H1 (cell line): ENCODE results near the gene CASP12. TPM values are rescaled to one million over a fixed set of nuclear protein-coding genes. Genes with fewer than 3 reads are reported as not detected.

ENCODE experiments used
- CTCF ChIA-PET: fragments of 300-600 bp; sonication (Branson Sonifier 250); formaldehyde crosslinking; loops from one replicate; lab custom pipeline; 2021; ENCODE audit not compliant: partially characterized antibody; lab: Charles Lee
- POLR2A ChIA-PET: fragments of 300-600 bp; sonication (Branson Sonifier 250); formaldehyde crosslinking; loops from one replicate; lab custom pipeline; 2021; ENCODE audit warnings: inconsistent platforms; ENCODE audit not compliant: partially characterized antibody; lab: Charles Lee
- DNase-seq, 2 experiments: peaks; one replicate each; pipeline versions ENCODE4 v3.0.0 to v3.0.0-alpha.2; 2010 to 2022; ENCODE audit warnings: low spot score in 2 of 2, low read depth in 1 of 2, mixed read lengths in 1 of 2
- FAIRE-seq: peaks from 2 replicates; lab custom pipeline; 2011; peaks lifted over from hg19 to GRCh38; lab: Jason Lieb, UNC
- H2AFZ ChIP-seq: 2 replicates; pipeline ENCODE4 v1.8.1; 2012; ENCODE audit warnings: low read length, inconsistent platforms
- H2AK5ac ChIP-seq: 2 replicates; pipeline ENCODE4 v1.6.1; 2013; ENCODE audit warnings: low read depth, low read length
- H2BK120ac ChIP-seq: replicated peaks from 2 replicates; pipeline ENCODE3; 2013; ENCODE audit warnings: low read depth, low read length, inconsistent platforms
- H2BK12ac ChIP-seq: 2 replicates; pipeline ENCODE4 v1.6.1; 2013; ENCODE audit warnings: low read depth, low read length
- H2BK15ac ChIP-seq: 2 replicates; pipeline ENCODE4 v1.6.1; 2013; ENCODE audit warnings: low read length
- H2BK20ac ChIP-seq: 2 replicates; pipeline ENCODE4 v1.6.1; 2013; ENCODE audit warnings: low read length
- H2BK5ac ChIP-seq: 2 replicates; pipeline ENCODE4 v1.6.1; 2013; ENCODE audit warnings: low read depth, low read length
- H3K14ac ChIP-seq: 2 replicates; pipeline ENCODE4 v1.6.1; 2013; ENCODE audit warnings: inconsistent platforms; ENCODE audit not compliant: insufficient read length
- H3K18ac ChIP-seq: 2 replicates; pipeline ENCODE4 v1.6.1; 2013; ENCODE audit warnings: low read length; ENCODE audit errors: extremely low read depth
- H3K23ac ChIP-seq: 2 replicates; pipeline ENCODE4 v1.6.1; 2013; ENCODE audit warnings: inconsistent platforms; ENCODE audit not compliant: insufficient read length
- H3K23me2 ChIP-seq: 2 replicates; pipeline ENCODE4 v1.6.1; 2013; ENCODE audit warnings: low read depth, low read length
- H3K27ac ChIP-seq: 2 replicates; pipeline ENCODE4 v1.6.1; 2011; ENCODE audit warnings: low read depth, low read length, inconsistent platforms
- H3K27me3 ChIP-seq, 4 experiments: replicated peaks in 1 of 4; 1 replicate in 1 of 4; 2 replicates in 3 of 4; pipeline versions ENCODE4 v1.6.1 to v1.8.1; 2011 to 2013; ENCODE audit warnings: low read length in 3 of 4, mild to moderate bottlenecking in 3 of 4, inconsistent platforms in 2 of 4, mixed read lengths in 2 of 4, moderate library complexity in 1 of 4; ENCODE audit not compliant: control insufficient read depth in 3 of 4, insufficient read depth in 3 of 4; ENCODE audit errors: extremely low read depth in 1 of 4
- H3K36me3 ChIP-seq, 4 experiments: 2 replicates each; pipeline versions ENCODE4 v1.6.1 to v1.8.1; 2011 to 2013; ENCODE audit warnings: mild to moderate bottlenecking in 4 of 4, low read length in 3 of 4, moderate library complexity in 2 of 4, control low read depth in 1 of 4, inconsistent platforms in 1 of 4; ENCODE audit not compliant: insufficient read depth in 4 of 4, control insufficient read depth in 2 of 4
- H3K4ac ChIP-seq: replicated peaks from 2 replicates; pipeline ENCODE3; 2013; ENCODE audit warnings: low read length, low read depth, mixed read lengths, inconsistent platforms; ENCODE audit not compliant: insufficient read length
- H3K4me1 ChIP-seq, 4 experiments: replicated peaks in 1 of 4; 1 replicate in 1 of 4; 2 replicates in 3 of 4; pipeline versions ENCODE4 v1.6.1 to v1.8.1; 2011 to 2013; ENCODE audit warnings: low read length in 3 of 4, inconsistent platforms in 2 of 4, mixed read lengths in 1 of 4; ENCODE audit not compliant: insufficient read depth in 4 of 4, control insufficient read depth in 3 of 4
- H3K4me2 ChIP-seq, 2 experiments: 2 replicates each; pipeline versions ENCODE4 v1.6.1 to v1.8.1; 2011 to 2013; ENCODE audit warnings: low read depth in 2 of 2, low read length in 2 of 2, control low read depth in 1 of 2, inconsistent platforms in 1 of 2, mild to moderate bottlenecking in 1 of 2; ENCODE audit not compliant: insufficient read depth in 1 of 2
- H3K4me3 ChIP-seq, 4 experiments: fragments of 200-600, 300-600 bp in 1 of 4; sonication (generic), shearing (Covaris generic), sonication (Bioruptor Twin) in 1 of 4; 2 replicates each; pipeline versions ENCODE4 v1.5.1 to v1.8.1; 2011 to 2016; ENCODE audit warnings: low read length in 4 of 4, low read depth in 3 of 4, control low read depth in 2 of 4, inconsistent platforms in 2 of 4, mild to moderate bottlenecking in 2 of 4, mixed read lengths in 1 of 4, moderate library complexity in 1 of 4; ENCODE audit not compliant: insufficient read depth in 2 of 4; ENCODE audit errors: extremely low read depth in 1 of 4
- H3K56ac ChIP-seq: replicated peaks from 2 replicates; pipeline ENCODE3; 2013; ENCODE audit warnings: low read depth, mild to moderate bottlenecking, mixed read lengths, low read length, inconsistent platforms; ENCODE audit not compliant: insufficient read length
- H3K79me1 ChIP-seq: 2 replicates; pipeline ENCODE4 v1.6.1; 2013; ENCODE audit warnings: low read depth, low read length, control low read depth
- H3K79me2 ChIP-seq, 2 experiments: 2 replicates each; pipeline versions ENCODE4 v1.6.1 to v1.8.1; 2012 to 2013; ENCODE audit warnings: low read length in 2 of 2, mild to moderate bottlenecking in 2 of 2, inconsistent platforms in 1 of 2; ENCODE audit not compliant: insufficient read depth in 2 of 2, control insufficient read depth in 1 of 2
- H3K9ac ChIP-seq, 4 experiments: replicated peaks in 1 of 4; 1 replicate in 1 of 4; 2 replicates in 3 of 4; pipeline versions ENCODE4 v1.6.1 to v1.8.1; 2011 to 2013; ENCODE audit warnings: low read depth in 3 of 4, low read length in 3 of 4, control low read depth in 2 of 4, mild to moderate bottlenecking in 2 of 4, moderate library complexity in 2 of 4, inconsistent platforms in 1 of 4; ENCODE audit errors: extremely low read depth in 1 of 4
- H3K9me3 ChIP-seq, 2 experiments: 2 replicates each; pipeline versions ENCODE4 v1.6.1 to v1.8.1; 2012 to 2013; ENCODE audit warnings: mild to moderate bottlenecking in 2 of 2, moderate library complexity in 2 of 2, control low read depth in 1 of 2, inconsistent platforms in 1 of 2, low read depth in 1 of 2, low read length in 1 of 2, mixed read lengths in 1 of 2; ENCODE audit not compliant: insufficient read depth in 2 of 2
- H4K20me1 ChIP-seq, 2 experiments: replicated peaks in 1 of 2; 2 replicates each; pipeline versions ENCODE3 to v1.8.1; 2011 to 2013; ENCODE audit warnings: inconsistent platforms in 2 of 2, low read length in 2 of 2, mild to moderate bottlenecking in 1 of 2; ENCODE audit not compliant: insufficient read depth in 2 of 2, control insufficient read depth in 1 of 2
- H4K5ac ChIP-seq: 2 replicates; pipeline ENCODE4 v1.6.1; 2013; ENCODE audit warnings: low read length, low read depth, mixed read lengths, inconsistent platforms; ENCODE audit not compliant: insufficient read length
- H4K8ac ChIP-seq: 2 replicates; pipeline ENCODE4 v1.8.0; 2013; ENCODE audit warnings: mild to moderate bottlenecking, moderate library complexity, low read length, inconsistent platforms; ENCODE audit not compliant: insufficient read depth; ENCODE audit errors: extremely low read depth
- H4K91ac ChIP-seq: replicated peaks from 2 replicates; pipeline ENCODE3; 2013; ENCODE audit warnings: low read length, mixed read lengths, inconsistent platforms; ENCODE audit not compliant: insufficient read length
- ASH2L ChIP-seq: fragments of 200-600, 300-600 bp; sonication (generic); IDR thresholded peaks from one replicate; pipeline ENCODE4 v1.7.1; 2017; ENCODE audit warnings: low read length
- NRF1 ChIP-seq: IDR thresholded peaks from 2 replicates; pipeline ENCODE4 v1.6.1; 2011; ENCODE audit warnings: mild to moderate bottlenecking, low read depth, low read length, improper control_type of control experiment
- SP1 ChIP-seq: IDR thresholded peaks from 2 replicates; pipeline ENCODE4 v1.6.1; 2011; ENCODE audit warnings: low read depth, low read length
- SRF ChIP-seq: IDR thresholded peaks from 2 replicates; pipeline ENCODE4 v1.6.1; 2011; ENCODE audit warnings: mild to moderate bottlenecking, low read depth, low read length, moderate library complexity
- WGBS, 2 experiments: shearing (Covaris generic) in 1 of 2; methylation state at CpG; one replicate each; pipeline versions ENCODE4 v1.1.6 to v1.1.7; 2013 to 2015; ENCODE audit warnings: low lambda C conversion rate in 2 of 2, mixed read lengths in 2 of 2, inconsistent platforms in 1 of 2, low coverage in 1 of 2, missing lambda C conversion rate in 1 of 2; ENCODE audit not compliant: insufficient replicate concordance in 2 of 2, insufficient coverage in 1 of 2, insufficient read length in 1 of 2; ENCODE audit errors: extremely low coverage in 1 of 2, missing lambda C conversion rate in 1 of 2; 5-methylcytosine and 5-hydroxymethylcytosine counted together
- polyA plus RNA-seq, 7 experiments: library from polyadenylated mRNA; depleted of rRNA in 3 of 7; stranded (reverse) in 5 of 7; unstranded in 2 of 7; fragments of >200 nt in 5 of 7; fragments of 200-250 nt in 2 of 7; gene quantifications; 1 replicate in 5 of 7; 2 replicates in 1 of 7; 4 replicates in 1 of 7; pipeline versions ENCODE4 v1.2.1 to v1.2.3, GENCODE V29; 2011 to 2013; ENCODE audit warnings: missing spikeins in 2 of 7, mixed read lengths in 2 of 7
- total RNA-seq: library from RNA; stranded (reverse); fragmentation: NEBNext Ultra II Directional; extraction: Animal tissue kit (Norgen Biotek cat#: 25700); gene quantifications from 2 replicates; pipeline ENCODE4 v1.2.1, GENCODE V29; 2021

The CASP12 gene
- total and polyA plus RNA-seq, 2 of the 8 experiments (the other 6 are each of a cell fraction or from before 2014, with no cell fraction given) = not detected

- Histone ChIP-seq H3K9ac (no peak overlapping the region), H3K27me3 (no peaks in the 10 kb centered on the region), H3K56ac (no peak overlapping the region), H3K14ac (no peak overlapping the region), H2BK15ac (no peak overlapping the region), H2BK120ac (no peak overlapping the region), H3K4ac (no peak overlapping the region), H2BK20ac (no peak overlapping the region), H3K36me3 (no peaks in the 10 kb centered on the region), H2AFZ (no peak overlapping the region), H3K9me3 (no peaks in the 10 kb centered on the region), H3K4me3 (no peak overlapping the region), H3K18ac (no peak overlapping the region), H4K91ac (no peak overlapping the region), H3K4me2 (no peak overlapping the region), H3K79me1 (no peaks in the 10 kb centered on the region), H4K5ac (no peak overlapping the region), H4K8ac (no peak overlapping the region), H2AK5ac (no peak overlapping the region), H3K79me2 (no peaks in the 10 kb centered on the region), H3K27ac (no peak overlapping the region), H2BK5ac (no peak overlapping the region), H3K23me2 (no peaks in the 10 kb centered on the region), H2BK12ac (no peak overlapping the region), H3K4me1 (no peaks in the 10 kb centered on the region), H3K23ac (no peak overlapping the region), H4K20me1 (no peaks in the 10 kb centered on the region)
- no peak for FAIRE-seq
- ChIA-PET POLR2A (interaction anchor here (0.6 kb wide), 1 partner anchor 126 kb away, joined by 3 read pairs; no protein-coding TSS in a partner anchor), CTCF (interaction anchor here (0.7 to 1.5 kb wide), 2 partner anchors 26 to 322 kb away, joined by 3 read pairs; no protein-coding TSS in a partner anchor)
- WGBS, 2 experiments = 81% methylated on average over 3 of the region's 3 CpGs; no CpG with 5 or more reads in 1 of the 2 experiments
- DNase-seq = no peak
- no peak for TF ChIP-seq SRF
- no peak for TF ChIP-seq SP1
- no peak for TF ChIP-seq NRF1
- no peak for TF ChIP-seq ASH2L
Measured at GRCh38 chr11:104853276-104853675, 45.0 kb downstream of the CASP12 start.
